Liver (tissue), 9 donors: Measurements from ENCODE around the gene CSNK1D. TPM values are rescaled to one million over a fixed set of nuclear protein-coding genes. Genes with fewer than 3 reads are reported as not detected.

Experiments
- DNase-seq: peaks from one replicate; pipeline ENCODE4 v3.0.0-alpha.2; 2017; ENCODE audit warnings: low spot score
- H3K27ac ChIP-seq, 2 donors: one replicate each; pipeline ENCODE4 v1.7.0; 2013; ENCODE audit warnings: inconsistent platforms in 2 of 2, low read length in 2 of 2, control low read depth in 1 of 2, low read depth in 1 of 2, mild to moderate bottlenecking in 1 of 2
- H3K27me3 ChIP-seq, 4 donors: one replicate each; pipeline versions ENCODE4 v1.6.1 to v1.7.0; 2013; ENCODE audit warnings: low read length in 3 of 4, inconsistent platforms in 1 of 4, mild to moderate bottlenecking in 1 of 4, moderate library complexity in 1 of 4; ENCODE audit not compliant: control insufficient read depth in 4 of 4, insufficient read depth in 4 of 4
- H3K36me3 ChIP-seq, 4 donors: one replicate each; pipeline versions ENCODE4 v1.6.1 to v1.7.0; 2013; ENCODE audit warnings: low read length in 3 of 4, mild to moderate bottlenecking in 3 of 4, low read depth in 1 of 4, moderate library complexity in 1 of 4; ENCODE audit not compliant: control insufficient read depth in 4 of 4, insufficient read depth in 3 of 4
- H3K4me1 ChIP-seq, 4 donors: one replicate each; pipeline versions ENCODE4 v1.6.1 to v1.7.0; 2013; ENCODE audit warnings: low read length in 3 of 4, mild to moderate bottlenecking in 3 of 4, moderate library complexity in 1 of 4; ENCODE audit not compliant: control insufficient read depth in 4 of 4, insufficient read depth in 4 of 4
- H3K4me3 ChIP-seq, 3 donors: one replicate each; pipeline versions ENCODE4 v1.6.1 to v1.7.0; 2013; ENCODE audit warnings: low read length in 3 of 3, control low read depth in 1 of 3, low read depth in 1 of 3, mild to moderate bottlenecking in 1 of 3
- H3K9ac ChIP-seq, 2 donors: one replicate each; pipeline ENCODE4 v1.7.0; 2013; ENCODE audit warnings: low read length in 2 of 2, mild to moderate bottlenecking in 2 of 2, moderate library complexity in 2 of 2, control low read depth in 1 of 2, low read depth in 1 of 2
- H3K9me3 ChIP-seq, 4 donors: one replicate each; pipeline versions ENCODE4 v1.6.1 to v1.7.0; 2013; ENCODE audit warnings: low read length in 3 of 4; ENCODE audit not compliant: control insufficient read depth in 4 of 4
- FOXA1 ChIP-seq: IDR thresholded peaks from 2 replicates; pipeline ENCODE4 v1.6.1; 2016; ENCODE audit warnings: antibody characterized with exemption
- FOXA2 ChIP-seq: IDR thresholded peaks from 2 replicates; pipeline ENCODE4 v1.6.1; 2016; ENCODE audit warnings: antibody characterized with exemption
- GABPA ChIP-seq, 2 donors: IDR thresholded peaks in 1 of 2; conservative IDR thresholded peaks in 1 of 2; 2 replicates each; pipeline ENCODE4 v1.6.1; 2016; ENCODE audit warnings: antibody characterized with exemption in 2 of 2, mild to moderate bottlenecking in 1 of 2, moderate library complexity in 1 of 2
- HNF4A ChIP-seq, 2 donors: conservative IDR thresholded peaks; 2 replicates each; pipeline ENCODE4 v1.6.1; 2016; ENCODE audit warnings: antibody characterized with exemption in 2 of 2, mild to moderate bottlenecking in 2 of 2
- NR2F2 ChIP-seq: IDR thresholded peaks from 2 replicates; pipeline ENCODE4 v1.6.1; 2016; ENCODE audit warnings: antibody characterized with exemption
- RAD21 ChIP-seq, 2 donors: IDR thresholded peaks; 2 replicates each; pipeline ENCODE4 v1.6.1; 2016; ENCODE audit warnings: antibody characterized with exemption in 2 of 2, mild to moderate bottlenecking in 2 of 2
- RXRA ChIP-seq, 2 donors: IDR thresholded peaks; 2 replicates each; pipeline ENCODE4 v1.6.1; 2017 to 2018; ENCODE audit warnings: antibody characterized with exemption in 2 of 2, mild to moderate bottlenecking in 1 of 2
- SP1 ChIP-seq: IDR thresholded peaks from 2 replicates; pipeline ENCODE4 v1.6.1; 2018; ENCODE audit warnings: antibody characterized with exemption, mild to moderate bottlenecking
- TAF1 ChIP-seq: conservative IDR thresholded peaks from 2 replicates; pipeline ENCODE4 v1.6.1; 2016; ENCODE audit warnings: antibody characterized with exemption, mild to moderate bottlenecking
- YY1 ChIP-seq: IDR thresholded peaks from 2 replicates; pipeline ENCODE4 v1.6.1; 2016; ENCODE audit warnings: antibody characterized with exemption, mild to moderate bottlenecking
- WGBS: extraction: QIAGEN DNeasy Blood & Tissue Kit; methylation state at CpG from one replicate; pipeline ENCODE4 v1.1.7; 2013; 5-methylcytosine and 5-hydroxymethylcytosine counted together
- polyA plus RNA-seq, 2 donors: library from polyadenylated mRNA; stranded (reverse) in 1 of 2; unstranded in 1 of 2; fragments of 200-250 nt in 1 of 2; fragments of >200 nt in 1 of 2; fragmentation: Nextera tagmentation in 1 of 2; extraction: Ambion mirVana in 1 of 2; gene quantifications; one replicate each; pipeline versions ENCODE4 v1.2.1 to v1.2.3, GENCODE V29; 2013 to 2015
- total RNA-seq, 2 donors: library from RNA; depleted of rRNA; stranded (reverse); fragments of >200 nt; gene quantifications; one replicate each; pipeline ENCODE4 v1.2.3, GENCODE V29; 2014
- TF ChIP-seq, protein P1 (sequence below): fragments of 150-350 bp; IDR thresholded peaks from 2 replicates; pipeline ENCODE4 v1.5.1; 2017; ENCODE audit warnings: improper control_type of control experiment, low read depth, low read length; ENCODE audit not compliant: missing input control
- TF ChIP-seq, protein P2 (sequence below): IDR thresholded peaks from 2 replicates; pipeline ENCODE4 v1.6.1; 2016; ENCODE audit warnings: antibody characterized with exemption
- TF ChIP-seq, protein P3 (sequence below): IDR thresholded peaks from 2 replicates; pipeline ENCODE4 v1.6.1; 2016; ENCODE audit warnings: antibody characterized with exemption
- TF ChIP-seq, protein P4 (sequence below): IDR thresholded peaks from 2 replicates; pipeline ENCODE4 v1.6.1; 2016; ENCODE audit warnings: antibody characterized with exemption, mild to moderate bottlenecking
- TF ChIP-seq, protein P5 (sequence below): IDR thresholded peaks from 2 replicates; pipeline ENCODE4 v1.6.1; 2016; ENCODE audit warnings: antibody characterized with exemption
- donor health status: healthy.
- donor health status: healthy.
- donor health status: healthy.
- donor health status: healthy.
- donor health status: healthy.

Gene CSNK1D
- total and polyA plus RNA-seq, 4 donors: 22.0 to 49.0 (median 34.2) TPM

DNA sequence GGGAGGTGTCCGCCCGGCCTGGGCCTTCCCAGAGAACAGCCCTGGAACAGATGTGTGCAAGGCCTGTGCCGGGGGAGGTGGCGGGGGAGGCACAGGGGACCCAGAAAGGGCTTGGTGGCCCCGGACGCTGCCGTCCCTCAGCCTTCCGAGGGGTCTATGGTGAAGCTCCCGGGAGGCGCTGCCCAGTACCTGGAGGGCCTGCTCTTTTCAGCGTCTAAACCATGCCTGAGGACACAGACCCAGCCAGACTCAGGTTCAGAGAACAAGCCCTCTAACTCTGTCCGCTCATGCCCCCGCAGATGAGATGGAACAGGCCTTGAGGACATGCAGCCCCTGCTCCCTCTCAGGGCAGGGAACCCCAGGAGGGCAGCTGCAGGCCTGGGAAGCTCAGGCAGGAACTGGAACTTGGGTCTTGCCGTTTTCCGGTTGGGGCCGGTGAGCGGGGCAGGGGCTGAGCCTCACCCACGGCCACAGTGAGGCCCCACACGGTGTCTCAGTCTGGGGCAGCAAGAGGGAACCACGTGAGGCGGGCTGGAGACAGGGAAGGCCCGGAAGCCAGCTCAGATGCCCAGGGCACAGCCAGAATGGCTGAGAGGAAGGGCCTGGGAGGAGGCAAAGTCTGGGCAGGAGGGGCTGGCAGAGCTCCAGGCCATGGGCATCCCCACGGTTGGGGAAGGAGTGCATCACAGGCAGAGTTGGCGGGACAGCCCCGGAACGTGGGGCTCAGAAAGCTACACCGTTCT lies 32.1 kb downstream of the CSNK1D start (continued):
- TF ChIP-seq, protein P1, sequence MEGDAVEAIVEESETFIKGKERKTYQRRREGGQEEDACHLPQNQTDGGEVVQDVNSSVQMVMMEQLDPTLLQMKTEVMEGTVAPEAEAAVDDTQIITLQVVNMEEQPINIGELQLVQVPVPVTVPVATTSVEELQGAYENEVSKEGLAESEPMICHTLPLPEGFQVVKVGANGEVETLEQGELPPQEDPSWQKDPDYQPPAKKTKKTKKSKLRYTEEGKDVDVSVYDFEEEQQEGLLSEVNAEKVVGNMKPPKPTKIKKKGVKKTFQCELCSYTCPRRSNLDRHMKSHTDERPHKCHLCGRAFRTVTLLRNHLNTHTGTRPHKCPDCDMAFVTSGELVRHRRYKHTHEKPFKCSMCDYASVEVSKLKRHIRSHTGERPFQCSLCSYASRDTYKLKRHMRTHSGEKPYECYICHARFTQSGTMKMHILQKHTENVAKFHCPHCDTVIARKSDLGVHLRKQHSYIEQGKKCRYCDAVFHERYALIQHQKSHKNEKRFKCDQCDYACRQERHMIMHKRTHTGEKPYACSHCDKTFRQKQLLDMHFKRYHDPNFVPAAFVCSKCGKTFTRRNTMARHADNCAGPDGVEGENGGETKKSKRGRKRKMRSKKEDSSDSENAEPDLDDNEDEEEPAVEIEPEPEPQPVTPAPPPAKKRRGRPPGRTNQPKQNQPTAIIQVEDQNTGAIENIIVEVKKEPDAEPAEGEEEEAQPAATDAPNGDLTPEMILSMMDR: no peak
- TF ChIP-seq, protein P2, sequence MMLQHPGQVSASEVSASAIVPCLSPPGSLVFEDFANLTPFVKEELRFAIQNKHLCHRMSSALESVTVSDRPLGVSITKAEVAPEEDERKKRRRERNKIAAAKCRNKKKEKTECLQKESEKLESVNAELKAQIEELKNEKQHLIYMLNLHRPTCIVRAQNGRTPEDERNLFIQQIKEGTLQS: no peak
- no peak for TF ChIP-seq TAF1

DNA sequence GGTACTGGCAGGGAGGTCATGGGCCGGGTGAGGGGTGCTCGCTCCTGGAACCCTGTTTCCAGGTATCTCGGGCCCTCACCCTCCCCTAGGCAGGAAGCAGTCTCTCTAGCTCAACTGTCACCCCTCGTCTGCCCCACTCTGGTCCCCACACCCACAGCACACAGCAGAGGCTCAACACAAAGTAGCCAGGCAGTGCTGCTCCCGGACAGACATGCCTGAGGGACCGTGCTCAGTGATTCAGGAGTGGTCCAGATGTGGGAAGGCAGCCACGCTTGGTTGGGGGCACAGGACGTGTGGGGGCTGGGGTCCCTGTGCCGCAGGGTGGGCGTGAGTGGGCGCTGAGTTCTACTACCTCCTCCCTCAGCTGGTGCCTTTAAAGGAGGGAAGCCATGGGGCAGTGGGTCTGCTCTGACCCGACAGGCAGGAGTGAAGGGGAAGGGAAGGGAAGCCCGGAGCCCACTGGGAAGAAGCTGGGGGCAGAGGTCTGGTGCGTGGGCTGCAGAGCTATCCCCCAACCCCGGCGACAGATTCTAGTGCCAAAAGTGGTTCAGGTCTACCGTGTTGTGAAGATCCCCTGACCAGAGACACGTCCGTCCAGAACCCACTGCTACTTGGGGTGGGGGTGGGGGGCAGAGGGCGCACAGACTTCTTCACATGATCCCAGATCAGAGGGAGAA lies 32.9 kb downstream of the CSNK1D start:
- H3K4me3 ChIP-seq: no peak overlapping the region

DNA sequence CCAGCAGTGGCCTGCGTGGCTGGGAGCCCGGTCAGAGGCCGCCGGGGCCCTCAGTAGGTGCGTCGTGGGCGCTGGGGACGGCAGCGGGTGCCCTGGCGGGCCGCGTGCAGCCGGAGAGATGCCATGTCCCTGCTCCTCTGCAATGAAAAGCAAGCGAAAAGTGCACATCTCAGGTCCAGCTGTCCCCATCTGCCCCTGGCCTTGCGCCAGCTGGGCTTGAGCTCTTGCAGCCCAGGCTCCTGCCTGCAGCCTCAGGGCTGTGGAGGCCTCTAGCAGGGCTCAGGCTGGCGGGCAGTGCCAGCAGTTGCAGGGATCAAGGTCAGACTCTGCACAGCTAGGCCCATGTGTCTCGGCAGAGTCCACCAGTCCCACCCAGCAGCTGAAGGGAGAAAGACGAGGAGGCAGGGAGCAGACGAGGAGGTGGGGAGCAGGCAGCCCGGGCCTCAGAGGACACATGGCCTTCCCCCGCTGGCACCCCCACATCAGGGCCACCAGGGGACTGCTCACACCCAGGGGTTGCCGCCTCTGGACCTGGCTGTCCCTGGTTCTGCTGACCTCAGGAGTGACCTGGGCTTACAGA lies 33.5 kb downstream of the CSNK1D start:
- no peak for DNase-seq
- peaks cover 38 to 73% (median 54%) of the 10 kb centered on the region in 4 donors for H3K4me1 ChIP-seq
- H3K9me3 ChIP-seq: no peaks in the 10 kb centered on the region
- H3K27me3 ChIP-seq: no peaks in the 10 kb centered on the region
- TF ChIP-seq HNF4A (conservative IDR thresholded peaks at IDR 0.05) (peak; percentile 6 to 60), SP1 (peak; percentile 71), RAD21 (IDR thresholded peaks at IDR 0.05) (peak in 1 of 2 donors; percentile 32), NR2F2 (no peak), RXRA (IDR thresholded peaks at IDR 0.05) (peak; percentile 50 to 75), YY1 (peak; percentile 32), FOXA1 (no peak)
- TF ChIP-seq, protein P3, sequence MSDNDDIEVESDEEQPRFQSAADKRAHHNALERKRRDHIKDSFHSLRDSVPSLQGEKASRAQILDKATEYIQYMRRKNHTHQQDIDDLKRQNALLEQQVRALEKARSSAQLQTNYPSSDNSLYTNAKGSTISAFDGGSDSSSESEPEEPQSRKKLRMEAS: no peak
- TF ChIP-seq, protein P4, sequence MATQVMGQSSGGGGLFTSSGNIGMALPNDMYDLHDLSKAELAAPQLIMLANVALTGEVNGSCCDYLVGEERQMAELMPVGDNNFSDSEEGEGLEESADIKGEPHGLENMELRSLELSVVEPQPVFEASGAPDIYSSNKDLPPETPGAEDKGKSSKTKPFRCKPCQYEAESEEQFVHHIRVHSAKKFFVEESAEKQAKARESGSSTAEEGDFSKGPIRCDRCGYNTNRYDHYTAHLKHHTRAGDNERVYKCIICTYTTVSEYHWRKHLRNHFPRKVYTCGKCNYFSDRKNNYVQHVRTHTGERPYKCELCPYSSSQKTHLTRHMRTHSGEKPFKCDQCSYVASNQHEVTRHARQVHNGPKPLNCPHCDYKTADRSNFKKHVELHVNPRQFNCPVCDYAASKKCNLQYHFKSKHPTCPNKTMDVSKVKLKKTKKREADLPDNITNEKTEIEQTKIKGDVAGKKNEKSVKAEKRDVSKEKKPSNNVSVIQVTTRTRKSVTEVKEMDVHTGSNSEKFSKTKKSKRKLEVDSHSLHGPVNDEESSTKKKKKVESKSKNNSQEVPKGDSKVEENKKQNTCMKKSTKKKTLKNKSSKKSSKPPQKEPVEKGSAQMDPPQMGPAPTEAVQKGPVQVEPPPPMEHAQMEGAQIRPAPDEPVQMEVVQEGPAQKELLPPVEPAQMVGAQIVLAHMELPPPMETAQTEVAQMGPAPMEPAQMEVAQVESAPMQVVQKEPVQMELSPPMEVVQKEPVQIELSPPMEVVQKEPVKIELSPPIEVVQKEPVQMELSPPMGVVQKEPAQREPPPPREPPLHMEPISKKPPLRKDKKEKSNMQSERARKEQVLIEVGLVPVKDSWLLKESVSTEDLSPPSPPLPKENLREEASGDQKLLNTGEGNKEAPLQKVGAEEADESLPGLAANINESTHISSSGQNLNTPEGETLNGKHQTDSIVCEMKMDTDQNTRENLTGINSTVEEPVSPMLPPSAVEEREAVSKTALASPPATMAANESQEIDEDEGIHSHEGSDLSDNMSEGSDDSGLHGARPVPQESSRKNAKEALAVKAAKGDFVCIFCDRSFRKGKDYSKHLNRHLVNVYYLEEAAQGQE: peak; percentile 49
- TF ChIP-seq, protein P2: no peak
- 52% methylated on average over 22 of the region's 22 CpGs for WGBS
- peak overlapping the region; percentile 88 for H3K27ac ChIP-seq
- peaks cover 7 to 14% (median 13%) of the 10 kb centered on the region in 4 donors for H3K36me3 ChIP-seq
- no peak overlapping the region for H3K4me3 ChIP-seq
- H3K9ac ChIP-seq: no peak overlapping the region

More for the DNA sequence above, 32.9 kb downstream of the CSNK1D start:
- Histone ChIP-seq H3K4me1 (peaks cover 38 to 70% (median 54%) of the 10 kb centered on the region in 4 donors), H3K36me3 (peaks cover 9 to 20% (median 18%) of the 10 kb centered on the region in 4 donors), H3K27ac (peak overlapping the region; percentile 88), H3K9me3 (no peaks in the 10 kb centered on the region), H3K27me3 (no peaks in the 10 kb centered on the region), H3K9ac (no peak overlapping the region)
- DNase-seq: no peak
- TF ChIP-seq FOXA2 (no peak), NR2F2 (no peak), RAD21 (IDR thresholded peaks at IDR 0.05) (no peak), TAF1 (no peak), FOXA1 (no peak), GABPA (IDR thresholded peaks at IDR 0.05 in 1 of 2, conservative IDR thresholded peaks at IDR 0.05 in 1 of 2) (no peak)
- TF ChIP-seq, protein P3: no peak
- TF ChIP-seq, protein P5, sequence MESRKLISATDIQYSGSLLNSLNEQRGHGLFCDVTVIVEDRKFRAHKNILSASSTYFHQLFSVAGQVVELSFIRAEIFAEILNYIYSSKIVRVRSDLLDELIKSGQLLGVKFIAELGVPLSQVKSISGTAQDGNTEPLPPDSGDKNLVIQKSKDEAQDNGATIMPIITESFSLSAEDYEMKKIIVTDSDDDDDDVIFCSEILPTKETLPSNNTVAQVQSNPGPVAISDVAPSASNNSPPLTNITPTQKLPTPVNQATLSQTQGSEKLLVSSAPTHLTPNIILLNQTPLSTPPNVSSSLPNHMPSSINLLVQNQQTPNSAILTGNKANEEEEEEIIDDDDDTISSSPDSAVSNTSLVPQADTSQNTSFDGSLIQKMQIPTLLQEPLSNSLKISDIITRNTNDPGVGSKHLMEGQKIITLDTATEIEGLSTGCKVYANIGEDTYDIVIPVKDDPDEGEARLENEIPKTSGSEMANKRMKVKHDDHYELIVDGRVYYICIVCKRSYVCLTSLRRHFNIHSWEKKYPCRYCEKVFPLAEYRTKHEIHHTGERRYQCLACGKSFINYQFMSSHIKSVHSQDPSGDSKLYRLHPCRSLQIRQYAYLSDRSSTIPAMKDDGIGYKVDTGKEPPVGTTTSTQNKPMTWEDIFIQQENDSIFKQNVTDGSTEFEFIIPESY: no peak
- WGBS: 65% methylated on average over 20 of the region's 20 CpGs
